HepG2 (cell line): ENCODE results near the gene SLC15A1. TPM values are rescaled to one million over a fixed set of nuclear protein-coding genes. Genes with fewer than 3 reads are reported as not detected.
"Not testable (repeated sequence)": the region's sequence is repeated elsewhere in the genome, so short reads cannot be mapped to it uniquely, and the experiment has no call there.

Experiments used
- ATAC-seq: fragments of 200-7000 bp; cut with Tn5 transposase; 3 replicates; pipeline ENCODE4 v1.9.1; 2020; ENCODE audit warnings: mild to moderate bottlenecking, moderate library complexity
- BruUV-seq: library from RNA; stranded (reverse); fragments of 400-500 nt; replicated peaks from 2 replicates; lab custom pipeline; 2021; lab: Mats Ljungman, UMichigan
- CTCF ChIA-PET: fragments of 300-600 bp; formaldehyde crosslinking; extraction: SDS; loops from one replicate; lab custom pipeline; 2021; ENCODE audit warnings: low total read pairs, inconsistent platforms, low intra/inter-chr PET ratio; lab: Yijun Ruan, JAX
- POLR2A ChIA-PET: fragments of 350-600 bp; sonication (Branson Sonifier 250); formaldehyde crosslinking; loops from one replicate; lab custom pipeline; 2020; ENCODE audit warnings: antibody characterized with exemption, inconsistent platforms; lab: Yijun Ruan, JAX
- DNase-seq: peaks from one replicate; pipeline ENCODE4 v3.0.0-alpha.2; 2015; ENCODE audit warnings: low spot score
- FAIRE-seq: peaks from 3 replicates; lab custom pipeline; 2011; peaks lifted over from hg19 to GRCh38; lab: Jason Lieb, UNC
- H2AFZ ChIP-seq: one replicate; pipeline ENCODE4 v1.6.1; 2011; ENCODE audit warnings: low read length, inconsistent platforms
- H3K27ac ChIP-seq: fragments of 300-600 bp; 3 replicates; pipeline ENCODE4 v1.8.0; 2011; ENCODE audit warnings: mixed run types, mild to moderate bottlenecking, mixed read lengths, low read length, inconsistent platforms; ENCODE audit not compliant: insufficient read depth; ENCODE audit errors: extremely low read length
- H3K27me3 ChIP-seq, 2 experiments: fragments of 200-600 bp in 1 of 2; 2 replicates in 1 of 2; 3 replicates in 1 of 2; pipeline versions ENCODE4 v1.6.0 to v1.8.0; 2011; ENCODE audit warnings: low read length in 2 of 2, mild to moderate bottlenecking in 2 of 2, moderate library complexity in 2 of 2, inconsistent platforms in 1 of 2; ENCODE audit not compliant: insufficient read depth in 2 of 2, control insufficient read depth in 1 of 2
- H3K36me3 ChIP-seq, 2 experiments: fragments of 200-600 bp in 1 of 2; replicated peaks in 1 of 2; 2 replicates in 1 of 2; 3 replicates in 1 of 2; pipeline versions ENCODE4 v1.5.1 to v1.8.0; 2011; ENCODE audit warnings: low read length in 2 of 2, inconsistent platforms in 1 of 2; ENCODE audit not compliant: insufficient read depth in 2 of 2, control insufficient read depth in 1 of 2
- H3K4me1 ChIP-seq: 2 replicates; pipeline ENCODE4 v1.5.1; 2012; ENCODE audit warnings: low read length, inconsistent platforms; ENCODE audit not compliant: insufficient read depth
- H3K4me2 ChIP-seq: 2 replicates; pipeline ENCODE4 v1.6.0; 2011; ENCODE audit warnings: low read depth, low read length, inconsistent platforms
- H3K4me3 ChIP-seq, 3 experiments: fragments of 200-600 bp in 1 of 3; sonication (generic), shearing (Covaris generic) in 1 of 3; replicated peaks in 1 of 3; 2 replicates each; pipeline ENCODE4 v1.5.1; 2011 to 2016; ENCODE audit warnings: low read length in 3 of 3, inconsistent platforms in 2 of 3, low read depth in 2 of 3, mild to moderate bottlenecking in 2 of 3, control low read depth in 1 of 3, mixed read lengths in 1 of 3; ENCODE audit not compliant: insufficient read depth in 1 of 3
- H3K79me2 ChIP-seq: one replicate; pipeline ENCODE4 v1.6.1; 2011; ENCODE audit warnings: low read length, inconsistent platforms; ENCODE audit not compliant: insufficient read depth
- H3K9ac ChIP-seq: 2 replicates; pipeline ENCODE4 v1.6.0; 2011; ENCODE audit warnings: mild to moderate bottlenecking, low read depth, low read length, inconsistent platforms; ENCODE audit not compliant: insufficient read depth
- H3K9me3 ChIP-seq: 2 replicates; pipeline ENCODE4 v1.5.1; 2012; ENCODE audit warnings: mild to moderate bottlenecking, low read length
- H4K20me1 ChIP-seq: 2 replicates; pipeline ENCODE4 v1.6.0; 2011; ENCODE audit warnings: inconsistent platforms, mild to moderate bottlenecking, low read length, moderate library complexity; ENCODE audit not compliant: insufficient read depth
- BORCS8-MEF2B ChIP-seq: sonication (generic); formaldehyde crosslinking; IDR thresholded peaks from 2 replicates; pipeline ENCODE4 v1.8.0; 2022; ENCODE audit warnings: mild to moderate bottlenecking, missing genetic modification reagents
- WGBS: methylation state at CpG from one replicate; pipeline ENCODE4 v1.1.6; 2017; ENCODE audit warnings: low lambda C conversion rate; 5-methylcytosine and 5-hydroxymethylcytosine counted together
- in situ Hi-C: cut with HindIII; loops from 2 replicates; pipeline ENCODE4 v1.10.0; 2017; ENCODE audit warnings: low pct_unique_long_range_greater_than_20kb; ENCODE audit not compliant: extremely low pct_ligation_motif_present
- intact Hi-C: fragments of 100-400 bp; cut with micrococcal nuclease; formaldehyde crosslinking; loops from one replicate; pipeline ENCODE4 v1.10.0; 2022; ENCODE audit not compliant: unreplicated experiment
- polyA plus RNA-seq, 8 experiments: library from polyadenylated mRNA; depleted of rRNA in 3 of 8; stranded (reverse) in 7 of 8; unstranded in 1 of 8; fragments of >200 nt; fragmentation: Illumina TruSeq in 4 of 8; extraction: Trizol in 4 of 8; gene quantifications; 2 replicates each; pipeline versions ENCODE4 v1.2.1 to v1.2.3, GENCODE V29; 2011 to 2016; ENCODE audit warnings: low read depth in 4 of 8, missing spikeins in 1 of 8, mixed read lengths in 1 of 8; ENCODE audit not compliant: insufficient read depth in 1 of 8
- small RNA-seq, 3 experiments: library from RNA; depleted of rRNA; stranded (forward); fragments of <200 nt; gene quantifications; one replicate each; pipeline ENCODE3, GENCODE V24; 2012; ENCODE audit warnings: low read depth in 2 of 3, low replicate concordance in 1 of 3; ENCODE audit not compliant: insufficient read length in 3 of 3, insufficient read depth in 2 of 3
- total RNA-seq, 5 experiments: library from RNA; depleted of rRNA; stranded (reverse); fragments of >200 nt; fragmentation: Illumina TruSeq; extraction: Trizol; gene quantifications; 2 replicates each; pipeline ENCODE4 v1.2.3, GENCODE V29; 2016; ENCODE audit warnings: low read depth in 1 of 5

The SLC15A1 gene
- total and polyA plus RNA-seq, 2 of the 13 experiments (the other 11 are each of a cell fraction or from before 2014, with no cell fraction given), result 0.17 to 0.20 TPM

DNA sequence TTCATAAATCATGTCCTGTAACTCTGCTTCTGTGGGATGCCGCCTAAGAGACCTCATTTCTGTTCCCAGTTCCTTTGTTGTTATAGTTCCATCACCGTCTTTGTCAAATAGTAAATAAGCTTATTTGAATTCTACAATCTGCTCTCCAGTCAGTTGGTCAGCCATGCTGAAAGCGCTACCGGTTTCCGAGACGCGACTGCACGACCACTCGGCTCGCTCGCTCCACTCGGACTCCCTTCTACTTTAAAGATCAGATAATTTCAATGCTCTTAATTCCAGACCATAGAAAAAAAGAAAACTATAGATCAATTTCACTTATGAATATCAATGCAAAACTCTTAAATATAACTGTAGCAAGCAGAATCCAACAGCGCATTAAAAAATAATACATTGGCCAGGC is 111.4 kb downstream of the SLC15A1 start (continued):
- no peak for TF ChIP-seq BORCS8-MEF2B

DNA sequence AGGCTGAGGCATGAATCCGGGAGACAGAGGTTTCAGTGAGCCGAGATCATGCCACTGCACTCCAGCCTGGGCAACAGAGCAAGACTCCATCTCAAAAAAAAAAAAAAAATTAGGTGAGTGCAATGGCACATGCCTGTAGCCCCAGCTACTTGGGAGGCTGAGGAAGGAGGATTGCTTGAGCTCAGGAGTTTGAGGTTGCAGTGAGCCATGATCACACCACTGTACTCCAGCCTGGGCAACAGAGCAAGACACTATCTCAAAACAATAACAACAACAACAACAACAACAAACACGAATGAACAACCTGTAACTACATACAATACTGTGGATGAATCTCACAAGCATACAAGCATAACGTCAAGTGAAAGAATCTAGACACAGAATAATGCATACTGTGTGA is 112.7 kb downstream of the SLC15A1 start:
- H2AFZ ChIP-seq, in situ Hi-C loops, H4K20me1 ChIP-seq, BruUV-seq, POLR2A ChIA-PET, H3K4me1 ChIP-seq, intact Hi-C loops, FAIRE-seq, H3K9ac ChIP-seq, H3K36me3 ChIP-seq, H3K27me3 ChIP-seq, H3K9me3 ChIP-seq, DNase-seq, ATAC-seq, H3K4me2 ChIP-seq, H3K79me2 ChIP-seq, CTCF ChIA-PET, H3K4me3 ChIP-seq, H3K27ac ChIP-seq: not testable (repeated sequence)
- 27% methylated on average over 4 of the region's 4 CpGs for WGBS

DNA sequence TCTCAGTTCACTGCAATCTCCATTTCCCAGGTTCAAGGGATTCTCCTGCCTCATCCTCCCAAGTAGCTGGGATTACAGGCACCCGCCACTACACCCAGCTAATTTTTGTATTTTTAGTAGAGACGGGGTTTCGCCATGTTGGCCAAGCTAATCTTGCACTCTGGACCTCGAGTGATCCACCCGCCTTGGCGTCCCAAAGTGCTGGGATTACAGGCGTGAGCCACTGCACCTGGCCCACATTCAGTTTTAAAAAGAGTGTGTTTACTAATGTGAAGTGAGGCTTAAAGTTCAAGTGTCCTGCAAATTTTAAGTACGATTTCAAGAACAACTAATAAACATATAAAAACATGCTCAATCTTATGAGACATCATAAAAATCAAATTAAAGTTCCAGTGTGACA is 114.1 kb downstream of the SLC15A1 start:
- H3K9ac ChIP-seq, DNase-seq, BruUV-seq, intact Hi-C loops, H3K4me2 ChIP-seq, ATAC-seq, H3K79me2 ChIP-seq, H3K27ac ChIP-seq, CTCF ChIA-PET, FAIRE-seq, H3K36me3 ChIP-seq, H3K27me3 ChIP-seq, POLR2A ChIA-PET, H3K9me3 ChIP-seq, H4K20me1 ChIP-seq, H3K4me3 ChIP-seq, H3K4me1 ChIP-seq, H2AFZ ChIP-seq, in situ Hi-C loops: not testable (repeated sequence)
- WGBS, result 9% methylated on average over 8 of the region's 8 CpGs

Small RNA genes lying within 50 kb of the gene (small RNA-seq; reads per million reads assigned to genes)
- 0 reads per million in 3 experiments for gene RN7SL60P

Other genes starting within 250 kb of the SLC15A1 start
- gene STK24, start 175.6 kb downstream of the SLC15A1 start, total RNA-seq (2016; rRNA removed; fragmentation: Illumina TruSeq; extraction: Trizol), result 73.0 and 78.3 TPM in 2 replicates
- 43.3 and 51.3 TPM in 2 replicates for gene STK24, start 175.6 kb downstream of the SLC15A1 start, polyA plus RNA-seq (2011; rRNA removed)
- gene DOCK9, start 225.4 kb upstream of the SLC15A1 start, total RNA-seq (2016; rRNA removed; fragmentation: Illumina TruSeq; extraction: Trizol), result 0.97 and 2.0 TPM in 2 replicates
- gene DOCK9, start 225.4 kb upstream of the SLC15A1 start, polyA plus RNA-seq (2011; rRNA removed), result 0.44 and 1.8 TPM in 2 replicates